GM10266 (cell line): ENCODE results near the gene TCAIM.
A peak's percentile ranks its signal among the peaks of the same experiment; 100 is the strongest.

Experiments used
- DNase-seq: peaks from one replicate; pipeline ENCODE4 v3.0.0; 2012; ENCODE audit errors: extremely low spot score
- CTCF ChIP-seq: IDR thresholded peaks from 2 replicates; pipeline ENCODE4 v1.5.1; 2012; ENCODE audit warnings: mild to moderate bottlenecking, low read depth; ENCODE audit not compliant: control insufficient read depth, insufficient read depth; ENCODE audit errors: missing control alignments

TCAIM gene

GRCh38 chr3:44421280-44421679, 82.7 kb downstream of the TCAIM start:
- no peak for TF ChIP-seq CTCF
- DNase-seq: no peak

- TF ChIP-seq CTCF: no peak
- peak; percentile 27 for DNase-seq
Observed at GRCh38 chr3:44424758-44425157, 86.2 kb downstream of the TCAIM start.

- TF ChIP-seq CTCF: no peak
- no peak for DNase-seq
Observed at GRCh38 chr3:44427683-44428082, 89.1 kb downstream of the TCAIM start.

GRCh38 chr3:44428910-44429309, 90.3 kb downstream of the TCAIM start:
- no peak for TF ChIP-seq CTCF

GRCh38 chr3:44429459-44429858, 90.9 kb downstream of the TCAIM start:
- no peak for TF ChIP-seq CTCF

More at GRCh38 chr3:44428910-44429309, 90.3 kb downstream of the TCAIM start:
- DNase-seq: no peak

GRCh38 chr3:44430466-44430865, 91.9 kb downstream of the TCAIM start:
- TF ChIP-seq CTCF: no peak
- no peak for DNase-seq

More at GRCh38 chr3:44429459-44429858, 90.9 kb downstream of the TCAIM start:
- DNase-seq: no peak

- DNase-seq: no peak
- no peak for TF ChIP-seq CTCF
Observed at GRCh38 chr3:44434834-44435510, 96.4 kb downstream of the TCAIM start.
